Hepatocyte (in vitro differentiated cells): ENCODE measurements around the gene WDR33. TPM values are rescaled to one million over a fixed set of nuclear protein-coding genes. Genes with fewer than 3 reads are reported as not detected.

Source experiments
- DNase-seq: peaks from one replicate; pipeline ENCODE4 v3.0.0-alpha.2; 2016; ENCODE audit warnings: low spot score
- H2AFZ ChIP-seq: fragments of 200-600 bp; sonication (generic); 2 replicates; pipeline ENCODE4 v1.6.0; 2016; ENCODE audit warnings: antibody characterized with exemption, mild to moderate bottlenecking
- H3K27ac ChIP-seq: fragments of 200-600 bp; sonication (generic); 2 replicates; pipeline ENCODE4 v1.5.1; 2016; ENCODE audit warnings: mild to moderate bottlenecking
- H3K27me3 ChIP-seq: fragments of 200-600 bp; sonication (generic); 2 replicates; pipeline ENCODE4 v1.6.1; 2016
- H3K36me3 ChIP-seq: fragments of 200-600 bp; sonication (generic); replicated peaks from 2 replicates; pipeline ENCODE4 v1.5.1; 2016; ENCODE audit warnings: low read depth; ENCODE audit not compliant: insufficient read depth
- H3K4me1 ChIP-seq: fragments of 200-600 bp; sonication (generic); 2 replicates; pipeline ENCODE4 v1.5.1; 2016; ENCODE audit warnings: mild to moderate bottlenecking, moderate library complexity; ENCODE audit not compliant: insufficient read depth
- H3K4me2 ChIP-seq: fragments of 200-600 bp; sonication (generic); 2 replicates; pipeline ENCODE4 v1.6.0; 2016
- H3K4me3 ChIP-seq: fragments of 200-600 bp; sonication (generic); 2 replicates; pipeline ENCODE4 v1.5.1; 2016; ENCODE audit warnings: mild to moderate bottlenecking
- H3K79me2 ChIP-seq: fragments of 200-600 bp; sonication (generic); 2 replicates; pipeline ENCODE4 v1.6.0; 2017; ENCODE audit warnings: mild to moderate bottlenecking
- H3K9me2 ChIP-seq: fragments of 200-600 bp; sonication (generic); replicated peaks from 2 replicates; pipeline ENCODE4 v1.6.0; 2017; ENCODE audit warnings: mild to moderate bottlenecking; ENCODE audit not compliant: insufficient read depth
- H3K9me3 ChIP-seq: fragments of 200-600 bp; sonication (generic); 2 replicates; pipeline ENCODE4 v1.5.1; 2016; ENCODE audit warnings: low read depth, mild to moderate bottlenecking
- H4K20me1 ChIP-seq: fragments of 200-600 bp; sonication (generic); 2 replicates; pipeline ENCODE4 v1.6.0; 2016; ENCODE audit warnings: mild to moderate bottlenecking; ENCODE audit not compliant: insufficient read depth, poor library complexity, severe bottlenecking
- CTCF ChIP-seq: fragments of 200-600 bp; sonication (generic); IDR thresholded peaks from 2 replicates; pipeline ENCODE4 v1.5.1; 2016; ENCODE audit warnings: antibody characterized with exemption, mild to moderate bottlenecking; ENCODE audit not compliant: poor library complexity
- EZH2 ChIP-seq: fragments of 200-600 bp; sonication (generic); IDR thresholded peaks from 2 replicates; pipeline ENCODE4 v1.6.1; 2016; ENCODE audit warnings: antibody characterized with exemption, mild to moderate bottlenecking, borderline replicate concordance
- EZH2phosphoT487 ChIP-seq: fragments of 200-600 bp; sonication (generic); IDR thresholded peaks from one replicate; pipeline ENCODE4 v1.6.1; 2018; ENCODE audit warnings: antibody characterized with exemption, mild to moderate bottlenecking, low read depth, moderate library complexity; ENCODE audit not compliant: unreplicated experiment, severe bottlenecking
- WGBS: methylation state at CpG from one replicate; pipeline ENCODE4 v1.1.6; 2016; ENCODE audit warnings: low lambda C conversion rate; ENCODE audit errors: missing lambda C conversion rate; 5-methylcytosine and 5-hydroxymethylcytosine counted together
- polyA plus RNA-seq: library from polyadenylated mRNA; unstranded; fragments of >200 nt; fragmentation: Nextera tagmentation; extraction: Ambion mirVana; gene quantifications from 2 replicates; pipeline ENCODE4 v1.2.1, GENCODE V29; 2016
- total RNA-seq: library from RNA; depleted of rRNA; stranded (reverse); fragments of >200 nt; gene quantifications from 2 replicates; pipeline ENCODE4 v1.2.3, GENCODE V29; 2014

Gene WDR33
- total and polyA plus RNA-seq, 2 experiments from 2014 or later = 43.3 to 47.5 TPM

GRCh38 chr2:127768775-127769479, 42.0 kb downstream of the WDR33 start:
- Histone ChIP-seq H3K79me2 (peaks cover 66% of the 10 kb centered on the region), H3K4me3 (no peak overlapping the region), H4K20me1 (peaks cover 35% of the 10 kb centered on the region), H3K4me1 (peaks cover 5% of the 10 kb centered on the region), H3K27me3 (no peaks in the 10 kb centered on the region), H2AFZ (no peak overlapping the region), H3K4me2 (no peak overlapping the region), H3K9me2 (no peaks in the 10 kb centered on the region), H3K27ac (no peak overlapping the region), H3K36me3 (peaks cover 2% of the 10 kb centered on the region), H3K9me3 (no peaks in the 10 kb centered on the region)
- no peak for DNase-seq
- TF ChIP-seq EZH2 = no peak
- WGBS = 92% methylated on average over 6 of the region's 6 CpGs

GRCh38 chr2:127763776-127764175, 47.2 kb downstream of the WDR33 start:
- peaks cover 15% of the 10 kb centered on the region for H3K79me2 ChIP-seq
- peaks cover 13% of the 10 kb centered on the region for H3K4me1 ChIP-seq
- H3K27ac ChIP-seq = no peak overlapping the region
- no peak overlapping the region for H2AFZ ChIP-seq
- TF ChIP-seq CTCF (no peak), EZH2 (no peak), EZH2phosphoT487 (no peak)
- no peaks in the 10 kb centered on the region for H3K9me3 ChIP-seq
- no peaks in the 10 kb centered on the region for H4K20me1 ChIP-seq
- H3K4me2 ChIP-seq = no peak overlapping the region
- no peak for DNase-seq
- H3K36me3 ChIP-seq = peaks cover 6% of the 10 kb centered on the region
- H3K4me3 ChIP-seq = no peak overlapping the region
- no peaks in the 10 kb centered on the region for H3K27me3 ChIP-seq
- no peaks in the 10 kb centered on the region for H3K9me2 ChIP-seq

DNA sequence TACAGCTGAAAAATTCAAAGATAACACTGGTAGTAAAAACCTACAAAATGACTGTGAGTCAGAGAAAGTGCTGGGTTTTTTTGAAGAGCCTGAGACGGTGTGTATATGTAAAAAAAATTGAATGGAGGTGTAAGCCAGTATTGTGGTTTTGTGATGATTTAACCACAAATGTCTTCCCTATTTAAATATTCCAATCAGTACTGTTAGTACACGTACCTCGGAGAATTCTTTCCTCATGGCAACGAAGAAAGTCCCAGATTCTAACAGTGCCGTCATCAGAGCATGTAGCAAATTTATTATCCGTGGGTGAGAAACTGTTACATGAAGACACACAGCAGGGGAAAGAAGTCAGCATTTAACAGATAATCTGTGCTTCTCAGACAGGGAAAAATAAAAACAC, 48.1 kb downstream of the WDR33 start:
- H3K9me2 ChIP-seq = no peaks in the 10 kb centered on the region
- no peak overlapping the region for H3K4me2 ChIP-seq
- no peaks in the 10 kb centered on the region for H3K9me3 ChIP-seq
- no peaks in the 10 kb centered on the region for H4K20me1 ChIP-seq
- 86% methylated on average over 6 of the region's 6 CpGs for WGBS
- no peaks in the 10 kb centered on the region for H3K27me3 ChIP-seq
- H3K27ac ChIP-seq = peak overlapping the region; percentile 13
- no peak overlapping the region for H2AFZ ChIP-seq
- peaks cover 10% of the 10 kb centered on the region for H3K79me2 ChIP-seq
- H3K4me1 ChIP-seq = peaks cover 13% of the 10 kb centered on the region
- DNase-seq = no peak
- no peak for TF ChIP-seq EZH2
- no peak for TF ChIP-seq EZH2phosphoT487
- no peak for TF ChIP-seq CTCF
- H3K36me3 ChIP-seq = peaks cover 6% of the 10 kb centered on the region
- H3K4me3 ChIP-seq = no peak overlapping the region

GRCh38 chr2:127762441-127762840, 48.5 kb downstream of the WDR33 start:
- H3K79me2 ChIP-seq = peaks cover 10% of the 10 kb centered on the region
- no peak overlapping the region for H2AFZ ChIP-seq
- H3K27ac ChIP-seq = peak overlapping the region; percentile 13
- peaks cover 6% of the 10 kb centered on the region for H3K36me3 ChIP-seq
- no peaks in the 10 kb centered on the region for H3K9me2 ChIP-seq
- no peaks in the 10 kb centered on the region for H3K27me3 ChIP-seq
- WGBS = 98% methylated on average over 6 of the region's 6 CpGs
- H3K9me3 ChIP-seq = no peaks in the 10 kb centered on the region
- no peak for TF ChIP-seq EZH2phosphoT487
- TF ChIP-seq CTCF = no peak
- TF ChIP-seq EZH2 = no peak
- H4K20me1 ChIP-seq = no peaks in the 10 kb centered on the region
- H3K4me2 ChIP-seq = no peak overlapping the region
- H3K4me1 ChIP-seq = peaks cover 13% of the 10 kb centered on the region
- no peak overlapping the region for H3K4me3 ChIP-seq
- no peak for DNase-seq
